Ectodermal cell (in vitro differentiated cells): ENCODE measurements around the gene KATNIP. TPM values are rescaled to one million over a fixed set of nuclear protein-coding genes. Genes with fewer than 3 reads are reported as not detected.
A peak's percentile ranks its signal among the peaks of the same experiment; 100 is the strongest.

Experiments used
- H3K27ac ChIP-seq: 2 replicates; pipeline ENCODE4 v1.7.0; 2013; ENCODE audit warnings: mild to moderate bottlenecking, low read depth, low read length; ENCODE audit not compliant: insufficient read depth, poor library complexity, severe bottlenecking
- H3K27me3 ChIP-seq: 2 replicates; pipeline ENCODE4 v1.7.0; 2013; ENCODE audit warnings: mild to moderate bottlenecking, low read length; ENCODE audit not compliant: insufficient read depth, control insufficient read depth, poor library complexity, severe bottlenecking
- H3K36me3 ChIP-seq: one replicate; pipeline ENCODE4 v1.7.0; 2013; ENCODE audit warnings: low read length; ENCODE audit not compliant: control insufficient read depth, insufficient read depth
- H3K4me1 ChIP-seq: one replicate; pipeline ENCODE4 v1.7.0; 2013; ENCODE audit warnings: low read length; ENCODE audit not compliant: control insufficient read depth, insufficient read depth
- H3K4me3 ChIP-seq: 2 replicates; pipeline ENCODE4 v1.7.0; 2013; ENCODE audit warnings: low read depth, low read length, control low read depth; ENCODE audit not compliant: insufficient read depth
- H3K9me3 ChIP-seq: 2 replicates; pipeline ENCODE4 v1.7.0; 2013; ENCODE audit warnings: mild to moderate bottlenecking, low read length, moderate library complexity; ENCODE audit not compliant: control insufficient read depth
- WGBS, 2 experiments: methylation state at CpG; one replicate each; pipeline ENCODE4 v1.1.7; 2013; ENCODE audit warnings: missing lambda C conversion rate in 2 of 2; 5-methylcytosine and 5-hydroxymethylcytosine counted together
- polyA plus RNA-seq, 4 experiments: library from polyadenylated mRNA; stranded (reverse); fragments of 50-300 nt; gene quantifications; one replicate each; pipeline ENCODE4 v1.2.3, GENCODE V29; 2013

Gene KATNIP
- polyA plus RNA-seq (2013, experiment 1 of 4) = 22.0 TPM
- 29.5 TPM for polyA plus RNA-seq (2013, experiment 2 of 4)
- 18.2 TPM for polyA plus RNA-seq (2013, experiment 3 of 4)
- 19.5 TPM for polyA plus RNA-seq (2013, experiment 4 of 4)

- Histone ChIP-seq H3K27ac (peak within 1 kb of the TSS; percentile 20), H3K36me3 (peaks cover 7% of the 10 kb centered on the region), H3K4me1 (peaks cover 9% of the 10 kb centered on the region), H3K4me3 (peak within 1 kb of the TSS; percentile 62), H3K27me3 (no peaks in the 10 kb centered on the region), H3K9me3 (no peaks in the 10 kb centered on the region)
- 0% methylated on average over 59 of the region's 59 CpGs for WGBS, 2 experiments
Observed at GRCh38 chr16:27549746-27550581, at the start of gene KATNIP, which contains the start of gene GTF3C1. Gene KATNIP (plus strand): TSS chr16:27550144. CDS start chr16:27550171, 27 bp downstream. Gene GTF3C1 (minus strand): TSS chr16:27549913. CDS start chr16:27549890, 23 bp downstream.

- Histone ChIP-seq H3K4me1 (no peaks in the 10 kb centered on the region), H3K9me3 (no peaks in the 10 kb centered on the region), H3K27ac (no peak overlapping the region), H3K4me3 (no peak overlapping the region), H3K27me3 (no peaks in the 10 kb centered on the region), H3K36me3 (peaks cover 64% of the 10 kb centered on the region)
- WGBS, 2 experiments = 97 to 98% methylated on average over 3 of the region's 3 CpGs
Observed at GRCh38 chr16:27500801-27501200, 49.1 kb upstream of the KATNIP start.

- H3K36me3 ChIP-seq = peaks cover 61% of the 10 kb centered on the region
- H3K27ac ChIP-seq = no peak overlapping the region
- no peaks in the 10 kb centered on the region for H3K9me3 ChIP-seq
- H3K4me3 ChIP-seq = no peak overlapping the region
- no peaks in the 10 kb centered on the region for H3K27me3 ChIP-seq
- 95 to 97% methylated on average over 5 of the region's 5 CpGs for WGBS, 2 experiments
- H3K4me1 ChIP-seq = no peaks in the 10 kb centered on the region
Observed at GRCh38 chr16:27503662-27504061, 46.3 kb upstream of the KATNIP start.

GRCh38 chr16:27505297-27506236 lies 44.4 kb upstream of the KATNIP start:
- Histone ChIP-seq H3K27me3 (no peaks in the 10 kb centered on the region), H3K4me3 (no peak overlapping the region), H3K27ac (no peak overlapping the region), H3K9me3 (no peaks in the 10 kb centered on the region), H3K4me1 (no peaks in the 10 kb centered on the region), H3K36me3 (peaks cover 53% of the 10 kb centered on the region)
- 95 to 96% methylated on average over 13 of the region's 13 CpGs for WGBS, 2 experiments

GRCh38 chr16:27506771-27507170 lies 43.2 kb upstream of the KATNIP start:
- Histone ChIP-seq H3K36me3 (peaks cover 50% of the 10 kb centered on the region), H3K4me1 (no peaks in the 10 kb centered on the region), H3K27ac (no peak overlapping the region), H3K27me3 (no peaks in the 10 kb centered on the region), H3K9me3 (no peaks in the 10 kb centered on the region), H3K4me3 (no peak overlapping the region)
- WGBS, 2 experiments = 93 to 97% methylated on average over 17 of the region's 17 CpGs

GRCh38 chr16:27508476-27508875 lies 41.5 kb upstream of the KATNIP start:
- H3K9me3 ChIP-seq = no peaks in the 10 kb centered on the region
- H3K4me3 ChIP-seq = no peak overlapping the region
- H3K4me1 ChIP-seq = no peaks in the 10 kb centered on the region
- H3K27me3 ChIP-seq = no peaks in the 10 kb centered on the region
- WGBS, 2 experiments = 95 to 96% methylated on average over 9 of the region's 9 CpGs
- peaks cover 48% of the 10 kb centered on the region for H3K36me3 ChIP-seq
- no peak overlapping the region for H3K27ac ChIP-seq

GRCh38 chr16:27511657-27512448 lies 38.1 kb upstream of the KATNIP start:
- Histone ChIP-seq H3K4me1 (no peaks in the 10 kb centered on the region), H3K27ac (peak overlapping the region; percentile 11), H3K9me3 (no peaks in the 10 kb centered on the region), H3K4me3 (no peak overlapping the region), H3K36me3 (peaks cover 22% of the 10 kb centered on the region), H3K27me3 (no peaks in the 10 kb centered on the region)
- WGBS, 2 experiments = 93 to 96% methylated on average over 21 to 22 of the region's 22 CpGs

- no peaks in the 10 kb centered on the region for H3K9me3 ChIP-seq
- WGBS, 2 experiments = 95 to 96% methylated on average over 12 of the region's 12 CpGs
- no peaks in the 10 kb centered on the region for H3K27me3 ChIP-seq
- H3K4me3 ChIP-seq = no peak overlapping the region
- no peak overlapping the region for H3K27ac ChIP-seq
- peaks cover 3% of the 10 kb centered on the region for H3K36me3 ChIP-seq
- no peaks in the 10 kb centered on the region for H3K4me1 ChIP-seq
Observed at GRCh38 chr16:27514806-27515205, 35.1 kb upstream of the KATNIP start.

GRCh38 chr16:27515874-27516353 lies 34.0 kb upstream of the KATNIP start:
- no peaks in the 10 kb centered on the region for H3K27me3 ChIP-seq
- no peak overlapping the region for H3K27ac ChIP-seq
- H3K4me1 ChIP-seq = no peaks in the 10 kb centered on the region
- peaks cover 3% of the 10 kb centered on the region for H3K36me3 ChIP-seq
- no peak overlapping the region for H3K4me3 ChIP-seq
- H3K9me3 ChIP-seq = no peaks in the 10 kb centered on the region
- WGBS, 2 experiments = 88 to 90% methylated on average over 9 of the region's 9 CpGs
